Activated naive CD8-positive, alpha-beta T cell treated with anti-CD3 and anti-CD28 coated beads, Interleukin-2, amount 50 U/mL, for 16 hours (primary cell): ENCODE data around the gene DRG1.
"Not testable (repeated sequence)": the region's sequence is repeated elsewhere in the genome, so short reads cannot be mapped to it uniquely, and the experiment has no call there.

Source experiments
- DNase-seq: peaks from one replicate; pipeline ENCODE4 v3.0.0-alpha.2; 2020; ENCODE audit warnings: low read depth, low spot score

Gene DRG1

GRCh38 chr22:31442768-31443489 is 43.5 kb downstream of the DRG1 start:
- no peak for DNase-seq

GRCh38 chr22:31443516-31443915 is 44.1 kb downstream of the DRG1 start:
- DNase-seq = no peak

GRCh38 chr22:31445642-31446041 is 46.2 kb downstream of the DRG1 start:
- no peak for DNase-seq

DNA sequence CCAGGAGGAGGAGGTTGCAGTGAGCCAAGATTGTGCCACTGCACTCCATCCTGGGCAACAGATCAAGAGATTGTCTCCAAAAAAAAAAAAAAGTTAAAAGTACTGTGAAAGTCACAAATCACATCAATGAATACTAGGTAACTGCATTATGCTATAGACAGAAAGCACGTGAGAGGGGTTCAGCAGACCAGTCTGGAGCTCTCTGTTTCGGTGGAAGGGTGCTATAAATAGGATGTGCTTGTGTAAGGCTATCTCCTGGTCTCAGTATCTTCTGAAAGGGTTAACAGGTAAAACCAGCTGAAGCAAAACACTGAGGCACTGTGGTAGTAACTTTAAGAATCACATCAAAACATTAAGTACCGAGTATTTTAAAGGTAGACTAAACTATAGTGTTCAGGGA is 46.8 kb downstream of the DRG1 start:
- DNase-seq = no peak

- no peak for DNase-seq
Observed at GRCh38 chr22:31446767-31447166, 47.4 kb downstream of the DRG1 start.

DNA sequence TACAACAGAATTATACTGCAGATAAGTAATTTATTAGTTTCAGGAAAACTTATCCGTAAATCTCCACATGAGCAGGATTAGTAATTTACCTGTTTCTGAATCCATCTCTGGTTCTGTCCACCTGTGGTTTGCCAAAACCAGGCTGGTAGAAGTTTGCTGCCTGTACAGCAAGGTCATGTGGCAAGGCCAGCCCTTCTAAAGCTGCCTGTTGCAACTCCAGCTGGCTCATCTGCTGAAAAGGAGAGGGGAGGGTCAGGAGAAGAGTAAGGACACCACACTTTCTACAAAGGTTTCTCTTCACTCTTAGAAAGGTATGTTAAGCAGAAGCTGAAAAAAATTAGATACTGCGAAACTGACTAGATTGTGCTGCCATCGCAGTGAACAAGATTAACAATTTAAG is 47.9 kb downstream of the DRG1 start:
- DNase-seq = no peak

GRCh38 chr22:31448382-31448781 is 49.0 kb downstream of the DRG1 start:
- no peak for DNase-seq

- no peak for DNase-seq
Observed at GRCh38 chr22:31449506-31449905, 50.1 kb downstream of the DRG1 start.

DNA sequence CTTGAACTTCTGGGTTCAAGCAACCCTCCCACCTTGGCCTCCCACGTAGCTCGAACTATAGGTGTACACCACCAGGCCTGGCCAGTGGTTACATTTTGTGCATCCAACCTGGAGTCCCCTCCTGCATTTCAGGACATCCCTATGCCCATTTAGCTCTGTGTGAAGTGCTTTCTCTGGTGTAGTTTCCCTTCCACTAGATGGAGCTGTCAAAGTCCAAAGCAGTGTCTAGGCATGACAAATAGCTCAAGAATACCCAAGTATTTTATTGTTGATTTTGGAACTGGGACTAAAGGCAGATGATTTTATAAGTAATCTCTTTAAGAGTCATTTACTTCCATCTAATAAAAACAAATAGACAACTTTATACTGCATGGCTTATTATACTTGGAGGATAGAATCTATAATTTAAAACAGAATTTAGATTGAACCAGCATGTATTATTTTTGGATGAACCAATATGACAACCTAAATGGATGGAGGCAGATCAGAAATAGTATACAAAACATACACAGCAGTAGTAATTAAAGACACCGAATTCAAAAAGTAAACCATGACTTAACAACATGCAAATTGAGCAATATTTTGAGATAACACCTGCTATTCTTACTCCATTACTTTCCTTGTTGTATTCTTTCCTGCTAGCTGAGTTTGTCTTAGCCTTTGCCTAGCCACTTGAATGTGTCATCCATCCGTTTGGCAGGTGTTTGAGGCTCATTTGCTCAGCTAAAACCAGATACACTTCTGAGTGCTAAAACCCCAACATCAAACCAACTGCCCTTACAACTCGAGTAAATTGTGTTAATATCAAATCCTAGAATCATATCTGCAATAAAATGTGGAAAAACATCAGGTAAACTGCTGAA is 52.5 kb downstream of the DRG1 start:
- no peak for DNase-seq

DNA sequence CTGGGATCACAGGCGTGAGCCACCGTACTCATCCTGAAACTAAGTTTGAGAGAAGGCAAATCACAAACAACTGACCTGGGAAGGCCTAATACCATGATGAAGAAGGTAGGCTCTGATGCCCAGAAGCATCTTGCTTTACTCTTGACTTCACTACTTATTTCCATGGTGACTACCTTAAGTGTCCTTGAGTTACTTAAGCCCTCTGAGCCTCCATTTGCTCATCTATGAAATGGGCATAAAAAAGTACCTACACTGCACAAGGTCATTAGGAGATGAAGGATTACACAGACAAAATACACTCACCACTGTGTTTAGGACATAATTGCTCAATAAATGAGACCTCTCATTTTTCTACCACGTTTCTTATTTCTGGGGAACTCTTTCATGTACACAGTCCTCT is 62.3 kb downstream of the DRG1 start:
- no peak for DNase-seq

- DNase-seq = no peak
Observed at GRCh38 chr22:31465307-31465706, 65.9 kb downstream of the DRG1 start.

DNA sequence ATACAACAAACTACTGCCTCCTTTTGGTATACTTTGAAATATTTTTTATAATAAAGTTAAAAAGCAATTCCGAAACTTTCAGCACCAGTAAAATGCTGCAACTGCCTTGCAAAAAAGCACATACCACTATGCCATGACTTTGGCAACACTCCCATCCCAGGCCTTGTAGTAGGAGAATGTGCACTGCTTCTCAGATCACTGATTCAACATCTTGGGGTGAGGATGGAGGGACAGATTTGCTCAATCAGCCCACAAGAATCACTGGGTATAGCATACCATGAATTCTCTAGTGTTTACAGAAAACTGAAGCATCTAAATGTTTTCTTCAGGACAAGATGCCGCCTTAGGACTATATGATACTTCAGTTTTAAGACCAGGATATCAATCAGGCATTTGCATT is 75.3 kb downstream of the DRG1 start:
- DNase-seq = no peak

DNA sequence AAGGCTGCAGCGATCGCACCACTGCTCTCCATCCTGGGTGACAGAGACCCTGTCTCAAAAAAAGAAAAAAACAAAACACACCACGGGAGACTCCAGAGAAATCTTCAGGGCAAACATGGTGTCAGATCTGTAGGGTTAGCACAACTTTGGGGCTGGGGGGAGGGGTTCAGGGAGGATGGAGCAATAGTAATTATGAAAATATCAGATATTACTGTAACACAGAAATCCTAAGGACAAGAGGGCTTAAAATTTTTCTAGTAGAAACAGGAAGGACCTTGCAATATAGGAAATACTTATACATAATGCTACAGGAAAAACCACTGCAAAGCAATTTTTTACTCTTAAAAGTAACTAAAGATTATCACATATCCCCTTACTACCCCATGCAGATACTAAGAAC is 76.4 kb downstream of the DRG1 start:
- DNase-seq = no peak

DNA sequence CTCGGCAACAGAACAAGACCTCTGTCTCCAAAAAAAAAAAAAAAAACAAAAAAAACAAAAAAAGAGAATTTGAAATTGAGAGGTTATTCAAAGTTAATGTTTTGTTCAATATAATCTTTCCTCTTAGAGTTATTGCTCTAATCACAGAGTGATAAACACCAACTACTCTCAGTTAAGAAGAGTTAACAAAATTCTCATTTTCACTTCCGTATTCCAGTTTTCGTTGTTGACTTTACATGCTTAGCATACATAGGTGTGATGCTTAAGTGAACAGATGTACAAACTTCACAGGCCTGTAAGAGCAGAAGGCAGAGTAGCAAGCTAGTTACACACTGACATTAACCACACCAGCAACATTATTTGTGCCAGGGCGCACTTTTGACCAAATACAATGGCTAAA is 77.9 kb downstream of the DRG1 start:
- no peak for DNase-seq

GRCh38 chr22:31481129-31481528 is 81.7 kb downstream of the DRG1 start:
- DNase-seq = no peak

DNA sequence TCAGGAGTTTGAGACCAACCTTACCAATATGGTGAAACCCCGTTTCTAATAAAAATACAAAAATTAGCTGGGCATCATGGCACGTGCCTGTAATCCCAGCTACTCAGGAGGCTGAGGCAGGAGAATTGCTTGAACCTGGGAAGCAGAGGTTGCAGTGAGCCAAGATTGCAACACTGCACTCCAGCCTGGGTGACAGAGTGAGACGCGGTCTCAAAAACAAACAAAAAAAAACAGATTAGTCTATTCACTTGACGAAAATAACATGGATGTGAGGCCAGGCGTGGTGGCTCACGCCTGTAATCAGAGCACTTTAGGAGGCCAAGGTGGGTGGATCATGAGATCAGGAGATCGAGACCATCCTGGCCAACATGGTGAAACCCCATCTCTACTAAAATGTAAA is 83.1 kb downstream of the DRG1 start:
- not testable (repeated sequence) for DNase-seq
